Measurements from ENCODE around the gene KIAA1217.

GRCh38 chr10:24419066-24419465 lies 210.1 kb downstream of the KIAA1217 start:
- TF ChIP-seq POLR2A (IDR thresholded peaks at IDR 0.05; ENCODE audit: low read length): no peak
- no peak for TF ChIP-seq GATA1 (IDR thresholded peaks at IDR 0.05; ENCODE audit: low read depth, low read length)
